Activated T-cell treated with anti-CD3 and anti-CD28 coated beads, Interleukin-2, amount 50 U/mL, for 48 hours (primary cell): ENCODE data around the gene HPS1.

Experiments used
- DNase-seq, 2 experiments: peaks; one replicate each; pipeline ENCODE4 v3.0.0-alpha.2; 2020

The HPS1 gene

GRCh38 chr10:98463976-98464754, 17.4 kb upstream of the HPS1 start:
- no peak for DNase-seq

- no peak for DNase-seq
These were observed 16.3 kb upstream of the HPS1 start for GRCh38 chr10:98463016-98463415.

- no peak for DNase-seq
These were observed 14.7 kb upstream of the HPS1 start for GRCh38 chr10:98461500-98461842.

GRCh38 chr10:98460837-98461499, 14.2 kb upstream of the HPS1 start:
- DNase-seq, result no peak

GRCh38 chr10:98458809-98459784, 12.4 kb upstream of the HPS1 start:
- DNase-seq, result no peak

- no peak for DNase-seq
These were observed 11.0 kb upstream of the HPS1 start for GRCh38 chr10:98457721-98458120.

GRCh38 chr10:98456686-98457482, 10.1 kb upstream of the HPS1 start:
- DNase-seq, result no peak

GRCh38 chr10:98456043-98456570, 9.4 kb upstream of the HPS1 start:
- DNase-seq, result no peak

GRCh38 chr10:98453729-98454128, 7.0 kb upstream of the HPS1 start:
- DNase-seq, result no peak

- DNase-seq, result no peak
These were observed 3.9 kb upstream of the HPS1 start for GRCh38 chr10:98450618-98451017.

- no peak for DNase-seq
These were observed 2.6 kb upstream of the HPS1 start for GRCh38 chr10:98449287-98449686.

- no peak for DNase-seq
These were observed 529 bp downstream of the HPS1 start for GRCh38 chr10:98446151-98446660.

- no peak for DNase-seq
These were observed 1.4 kb downstream of the HPS1 start for GRCh38 chr10:98445200-98445812.

- no peak for DNase-seq
These were observed 2.3 kb downstream of the HPS1 start for GRCh38 chr10:98444314-98445006.

- DNase-seq, result no peak
These were observed 8.0 kb downstream of the HPS1 start for GRCh38 chr10:98438715-98439114.

GRCh38 chr10:98436704-98437103, 10.0 kb downstream of the HPS1 start:
- no peak for DNase-seq

GRCh38 chr10:98435178-98435577, 11.6 kb downstream of the HPS1 start:
- no peak for DNase-seq

GRCh38 chr10:98433881-98434732, 12.6 kb downstream of the HPS1 start:
- DNase-seq, result no peak

GRCh38 chr10:98433371-98433770, 13.4 kb downstream of the HPS1 start:
- no peak for DNase-seq

GRCh38 chr10:98432330-98432729, 14.4 kb downstream of the HPS1 start:
- DNase-seq, result no peak
